COLO829 (cell line): ENCODE data around the gene CERS6.
"Not testable (repeated sequence)": the region's sequence is repeated elsewhere in the genome, so short reads cannot be mapped to it uniquely, and the experiment has no call there.

Source experiments
- DNase-seq: peaks from one replicate; pipeline ENCODE4 v3.0.0; 2012; ENCODE audit warnings: low spot score

Gene CERS6, protein sequence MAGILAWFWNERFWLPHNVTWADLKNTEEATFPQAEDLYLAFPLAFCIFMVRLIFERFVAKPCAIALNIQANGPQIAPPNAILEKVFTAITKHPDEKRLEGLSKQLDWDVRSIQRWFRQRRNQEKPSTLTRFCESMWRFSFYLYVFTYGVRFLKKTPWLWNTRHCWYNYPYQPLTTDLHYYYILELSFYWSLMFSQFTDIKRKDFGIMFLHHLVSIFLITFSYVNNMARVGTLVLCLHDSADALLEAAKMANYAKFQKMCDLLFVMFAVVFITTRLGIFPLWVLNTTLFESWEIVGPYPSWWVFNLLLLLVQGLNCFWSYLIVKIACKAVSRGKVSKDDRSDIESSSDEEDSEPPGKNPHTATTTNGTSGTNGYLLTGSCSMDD

DNA sequence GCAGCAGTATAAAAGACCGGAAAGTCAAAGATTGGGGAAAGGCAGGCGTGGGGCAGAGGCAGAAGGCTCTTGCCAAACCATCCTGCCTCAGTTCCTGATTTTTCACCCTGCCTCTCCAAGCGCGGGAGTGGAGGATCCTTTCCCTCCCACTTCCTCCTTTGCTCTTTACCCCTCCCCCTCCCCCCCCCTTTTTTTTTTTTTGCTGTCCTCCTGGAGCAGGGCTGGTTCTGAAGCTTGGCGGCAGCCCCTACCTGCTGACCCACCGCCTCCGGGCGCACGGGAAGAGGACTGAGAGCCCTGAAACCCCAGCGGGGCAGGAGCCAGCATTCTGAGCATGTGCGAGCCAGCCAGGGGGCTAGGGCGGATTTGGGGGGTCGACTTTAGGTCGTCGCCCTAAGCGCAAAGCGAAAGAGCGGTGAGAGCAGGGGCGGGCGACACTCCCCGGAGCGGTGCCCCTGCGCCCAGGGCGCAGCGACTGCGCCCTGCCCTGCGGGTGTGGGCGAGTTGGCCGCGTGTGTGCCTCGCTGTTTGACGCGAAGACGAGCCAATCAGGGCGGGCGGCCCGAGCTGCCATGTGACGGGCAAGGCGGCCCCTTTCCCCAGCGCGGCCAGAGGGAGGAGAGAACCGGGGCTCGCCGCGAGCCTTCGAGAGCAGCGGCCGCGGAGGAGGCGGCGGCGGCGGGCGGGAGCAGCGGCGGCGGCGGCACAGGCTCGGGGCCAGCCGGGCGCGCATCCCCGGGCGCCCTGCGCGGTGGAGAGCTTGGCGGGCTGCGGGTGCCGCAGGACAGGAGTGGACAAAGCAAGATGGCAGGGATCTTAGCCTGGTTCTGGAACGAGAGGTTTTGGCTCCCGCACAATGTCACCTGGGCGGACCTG, at the start of gene CERS6:
Gene CERS6 (plus strand): TSS at position 628 of the 876 bp plus-strand sequence. CDS start 177 bp downstream, at position 805.
- DNase-seq, result peak; percentile 84

GRCh38 chr2:168412301-168412700, 43.8 kb upstream of the CERS6 start:
- not testable (repeated sequence) for DNase-seq

DNA sequence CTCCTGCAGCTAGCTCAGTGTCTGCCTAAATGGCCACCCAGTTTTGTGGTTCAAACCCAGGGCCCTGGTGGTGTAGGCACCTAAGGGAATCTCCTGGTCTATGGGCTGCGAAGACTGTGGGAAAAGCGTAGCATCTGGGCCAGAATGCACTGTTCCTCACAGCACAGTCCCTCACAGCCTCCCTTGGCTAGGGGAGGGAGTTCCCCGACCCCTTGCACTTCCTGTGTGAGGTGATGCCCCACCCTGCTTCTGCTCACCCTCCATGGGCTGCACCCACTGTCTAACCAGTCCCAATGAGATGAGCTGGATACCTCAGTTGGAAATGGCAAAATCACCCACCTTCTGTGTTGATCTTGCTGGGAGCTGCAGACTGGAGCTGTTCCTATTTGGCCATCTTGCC, 43.0 kb upstream of the CERS6 start:
- not testable (repeated sequence) for DNase-seq

- no peak for DNase-seq
These were observed 39.5 kb upstream of the CERS6 start for GRCh38 chr2:168416555-168416954.

DNA sequence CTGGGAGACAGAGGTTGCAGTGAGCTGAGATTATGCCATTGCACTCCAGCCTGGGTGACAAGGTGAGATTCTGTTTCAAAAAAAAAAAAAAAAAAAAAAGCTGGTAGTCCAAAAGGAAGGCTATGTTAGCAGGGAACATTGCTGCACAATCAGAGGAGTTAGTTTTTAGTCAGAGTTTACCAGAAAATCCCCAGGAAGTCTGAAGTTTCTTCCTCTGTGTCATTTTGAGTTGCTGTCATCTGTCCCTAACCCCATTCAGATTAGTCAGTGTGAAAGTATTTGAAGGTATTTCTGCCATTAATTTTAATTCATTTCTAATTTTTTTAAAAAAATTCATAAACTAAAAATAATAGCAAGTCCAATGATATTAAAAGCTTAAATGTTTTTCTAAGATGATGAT, 33.5 kb upstream of the CERS6 start:
- DNase-seq, result no peak

DNA sequence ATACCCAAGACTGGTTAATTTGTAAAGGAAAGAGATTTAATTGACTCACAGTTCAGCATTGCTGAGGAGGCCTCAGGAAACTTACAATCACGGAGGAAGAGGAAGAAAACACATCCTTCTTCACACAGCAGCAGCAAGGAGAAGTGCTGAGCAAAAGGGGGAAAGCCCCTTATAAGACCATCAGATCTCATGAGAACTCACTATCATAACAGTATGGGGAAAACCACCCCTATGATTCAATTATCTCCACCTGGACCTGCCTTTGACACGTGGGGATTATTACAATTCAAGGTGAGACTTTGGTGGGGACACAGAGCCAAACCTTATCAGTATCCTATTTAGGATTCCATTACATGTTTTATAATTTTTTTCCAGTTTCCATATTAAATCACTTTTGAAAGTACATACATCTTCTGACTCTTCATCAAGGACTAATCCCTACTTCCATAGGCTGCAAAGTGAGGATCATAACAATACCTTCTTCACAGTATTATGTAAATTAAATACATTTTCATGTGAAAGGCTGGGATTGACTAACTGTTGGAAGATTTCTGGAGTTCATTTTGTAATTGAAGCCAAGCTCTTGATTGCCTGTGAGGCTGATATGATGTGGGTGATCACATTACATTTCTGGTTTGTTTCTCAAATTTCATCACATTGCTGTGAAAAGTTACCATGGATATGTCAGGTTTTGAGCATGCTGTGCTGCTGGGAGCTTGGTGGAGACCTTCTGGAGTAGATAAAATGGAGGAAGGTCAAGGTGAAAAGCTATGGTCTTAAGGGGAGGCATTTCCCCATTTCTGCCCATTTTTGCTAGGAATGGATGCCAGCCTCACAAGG, 31.7 kb upstream of the CERS6 start:
- DNase-seq, result no peak

- DNase-seq, result no peak
These were observed 31.1 kb upstream of the CERS6 start for GRCh38 chr2:168424971-168425370.

- DNase-seq, result no peak
These were observed 29.2 kb upstream of the CERS6 start for GRCh38 chr2:168426861-168427260.

DNA sequence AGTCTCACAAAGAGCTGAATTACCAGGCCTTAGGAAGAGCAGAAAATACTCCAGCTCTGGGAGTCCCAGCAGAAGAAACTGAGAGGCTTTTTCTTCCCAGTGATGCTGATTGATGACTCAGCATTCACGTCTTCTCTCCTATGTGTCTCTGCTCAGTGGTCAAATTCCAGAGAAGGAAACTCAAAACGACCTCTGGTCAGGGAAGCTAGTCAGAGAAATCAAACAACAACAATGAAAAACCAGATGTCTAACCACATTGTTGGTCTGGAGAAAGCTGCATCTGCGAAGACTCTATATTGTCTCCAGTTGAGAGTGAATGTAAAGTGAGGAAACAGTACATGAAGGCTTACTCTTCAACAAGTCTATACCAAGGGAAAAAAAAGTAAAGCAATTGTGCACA, 28.6 kb upstream of the CERS6 start:
- no peak for DNase-seq

DNA sequence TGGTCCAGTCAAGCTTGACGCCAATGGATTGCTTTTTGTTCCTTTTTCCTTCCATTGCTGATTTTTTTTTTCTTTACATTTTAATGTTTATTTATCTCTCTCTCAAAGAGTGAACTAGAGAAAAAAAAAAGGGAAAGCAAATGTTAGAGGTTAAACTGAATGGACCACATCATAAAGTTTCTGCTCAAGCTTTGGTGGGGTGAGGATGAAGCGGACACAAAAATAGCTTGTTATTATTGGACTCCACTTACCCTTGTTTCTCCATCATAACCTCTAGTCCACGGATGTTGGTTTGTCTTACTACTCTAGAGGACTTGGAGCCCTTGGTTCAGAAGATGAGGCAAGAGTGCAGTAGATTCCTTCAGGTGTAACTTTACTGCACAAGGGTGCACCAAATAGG, 27.6 kb upstream of the CERS6 start:
- DNase-seq, result no peak

- no peak for DNase-seq
These were observed 26.1 kb upstream of the CERS6 start for GRCh38 chr2:168429988-168430387.

GRCh38 chr2:168430431-168430830, 25.6 kb upstream of the CERS6 start:
- DNase-seq, result no peak

DNA sequence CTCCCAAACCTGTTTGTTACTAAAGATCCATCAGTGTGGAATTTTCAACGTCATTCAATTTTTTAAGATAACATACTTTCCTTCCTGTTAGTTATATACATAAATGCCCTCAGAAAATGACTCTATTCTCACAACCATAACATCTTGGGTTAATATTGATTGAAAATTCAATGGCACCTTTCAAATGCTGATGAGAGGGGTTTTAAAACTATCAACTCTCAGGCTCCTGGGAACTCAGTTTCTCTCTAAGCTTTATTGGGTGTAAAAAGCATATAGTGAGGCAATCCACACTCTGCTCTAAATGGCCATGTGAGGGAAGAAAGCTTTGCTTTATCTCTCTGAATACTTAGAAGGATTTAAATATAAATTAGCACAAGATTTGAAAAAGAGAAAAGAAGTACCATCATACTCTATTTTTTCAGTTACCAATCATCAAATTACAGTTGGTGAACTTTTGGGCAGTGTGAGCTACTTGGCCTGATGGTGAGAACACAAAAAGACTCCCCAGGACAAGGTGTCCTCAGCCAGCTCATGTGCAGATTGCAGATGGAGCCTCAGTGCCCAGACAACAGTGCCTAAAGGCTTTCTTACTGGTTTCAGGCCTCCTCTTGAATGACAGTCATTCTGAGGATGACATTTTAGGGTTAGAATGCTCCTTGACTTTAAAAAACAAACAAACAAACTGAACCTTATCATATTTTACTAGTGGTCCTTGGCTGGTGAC, 24.6 kb upstream of the CERS6 start:
- no peak for DNase-seq

GRCh38 chr2:168432100-168432499, 24.0 kb upstream of the CERS6 start:
- no peak for DNase-seq

- no peak for DNase-seq
These were observed 23.4 kb upstream of the CERS6 start for GRCh38 chr2:168432565-168433186.

DNA sequence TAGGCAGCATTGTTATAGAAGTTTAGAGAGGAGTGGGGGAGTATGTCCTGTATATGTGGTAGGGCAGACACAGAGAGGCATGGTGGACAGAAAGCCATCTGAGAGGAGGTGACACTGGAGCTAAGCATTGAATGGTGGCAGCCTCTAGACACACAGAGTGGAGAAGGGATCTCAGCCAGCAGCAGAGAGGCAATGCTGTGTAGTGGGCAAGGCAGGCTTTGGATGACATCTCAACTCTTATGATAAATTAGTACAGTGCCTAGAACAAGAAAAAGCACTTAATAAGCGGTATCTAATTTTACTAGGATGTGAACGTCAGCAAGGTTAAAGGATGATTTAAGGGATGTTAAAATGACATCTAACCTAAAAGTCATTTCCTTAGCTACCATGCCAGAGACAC, 22.5 kb upstream of the CERS6 start:
- DNase-seq, result no peak

DNA sequence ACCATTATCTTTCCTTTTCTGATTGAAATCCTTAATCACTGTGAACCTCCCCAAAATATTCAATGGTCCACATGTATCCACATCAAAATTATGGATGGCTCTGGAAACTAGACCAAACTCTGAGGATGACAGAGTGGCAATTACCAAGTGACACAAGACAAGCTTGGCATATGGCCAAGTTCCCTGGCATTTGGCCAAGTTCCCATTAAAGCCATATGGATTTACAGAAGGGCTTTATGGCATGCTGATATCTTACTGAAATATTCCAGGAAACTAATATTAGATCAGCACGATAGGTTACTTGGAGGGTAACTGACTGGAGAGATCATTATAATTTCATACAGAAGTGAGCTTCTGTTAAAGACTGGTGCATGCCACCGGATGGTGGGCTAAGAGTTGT, 21.9 kb upstream of the CERS6 start:
- DNase-seq, result no peak

GRCh38 chr2:168436840-168437239, 19.2 kb upstream of the CERS6 start:
- no peak for DNase-seq

GRCh38 chr2:168438553-168438952, 17.5 kb upstream of the CERS6 start:
- DNase-seq, result no peak

DNA sequence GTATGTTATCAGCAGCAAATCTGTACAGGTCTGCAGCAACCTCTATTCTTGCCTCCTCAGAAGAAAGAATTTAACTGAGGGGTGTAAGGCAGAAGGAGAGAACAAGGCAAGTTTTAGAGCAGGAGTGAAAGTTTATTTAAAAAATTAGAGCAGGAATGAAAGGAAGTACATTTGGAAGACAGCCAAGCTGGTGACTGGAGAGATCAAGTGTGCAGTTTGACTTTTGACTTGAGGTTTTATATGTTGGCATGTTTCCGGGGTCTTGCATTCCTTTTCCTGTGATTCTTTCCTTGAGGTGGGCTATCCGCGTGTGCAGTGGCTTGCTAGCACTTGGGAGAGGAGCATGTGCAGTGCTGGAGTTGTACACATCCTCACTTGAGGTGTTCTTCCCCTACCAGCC, 16.5 kb upstream of the CERS6 start:
- no peak for DNase-seq

DNA sequence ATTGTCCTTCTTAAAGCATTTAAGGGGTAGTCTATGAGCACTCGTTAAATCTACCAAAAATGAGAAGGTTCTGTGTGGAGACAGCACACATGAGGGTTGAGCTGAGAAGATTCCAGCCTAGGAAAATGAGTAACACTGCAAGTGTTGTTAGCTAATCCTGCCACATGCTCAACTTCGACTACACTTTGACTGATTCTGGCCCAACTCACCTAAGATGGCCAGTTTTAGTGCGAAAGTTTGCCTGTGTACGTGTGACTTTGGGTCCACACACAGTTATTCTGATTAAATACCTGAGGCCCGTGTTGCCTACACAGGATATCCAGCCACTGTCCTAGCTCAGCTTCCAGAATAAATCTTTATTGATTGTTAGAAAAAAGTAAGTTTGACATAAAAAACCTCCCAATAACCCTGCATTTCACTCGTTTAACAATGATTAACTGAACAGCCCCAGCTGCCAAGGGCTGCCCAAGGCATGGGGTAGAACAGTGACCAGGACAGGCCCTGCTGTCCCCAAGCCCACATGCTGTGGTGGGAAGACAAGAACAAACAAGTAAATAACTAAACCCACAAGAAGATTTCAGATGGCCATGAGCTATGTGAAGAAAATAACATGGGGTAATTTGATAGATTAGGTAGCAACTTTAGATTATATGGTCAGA, 14.7 kb upstream of the CERS6 start:
- DNase-seq, result no peak
